H54 (cell line): ENCODE results near the gene E2F3.
"Not testable (repeated sequence)": the region's sequence is repeated elsewhere in the genome, so short reads cannot be mapped to it uniquely, and the experiment has no call there.

Experiments
- DNase-seq: peaks from one replicate; pipeline ENCODE4 v3.0.0; 2011; ENCODE audit warnings: low spot score, mixed read lengths; ENCODE audit not compliant: insufficient read length
- FAIRE-seq: peaks from 3 replicates; lab custom pipeline; 2011; peaks lifted over from hg19 to GRCh38; lab: Jason Lieb, UNC
- POLR2A ChIP-seq: IDR thresholded peaks from 2 replicates; pipeline ENCODE4 v1.6.1; 2011; ENCODE audit warnings: low read depth, mild to moderate bottlenecking, low read length

Gene E2F3

GRCh38 chr6:20477485-20477884, 75.8 kb downstream of the E2F3 start:
- no peak for DNase-seq
- no peak for FAIRE-seq

DNA sequence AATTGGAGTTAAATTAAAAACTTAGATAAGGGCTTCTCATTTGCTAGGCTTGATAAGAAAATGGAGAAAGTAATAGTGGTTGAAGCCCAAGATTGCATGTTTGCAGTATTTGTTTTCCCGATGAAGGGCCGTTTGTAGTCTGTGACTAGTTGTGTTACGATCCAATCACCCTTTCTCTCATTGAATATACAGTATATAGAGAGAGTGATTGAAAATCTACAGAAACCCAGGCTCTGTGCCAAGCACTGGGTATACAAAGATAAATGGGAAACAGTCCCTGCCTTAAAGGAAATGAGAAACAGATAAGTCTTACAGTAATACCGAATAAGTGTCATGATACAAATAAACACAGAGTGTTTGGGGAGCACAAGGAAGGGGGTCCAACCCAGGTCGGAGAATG, 77.4 kb downstream of the E2F3 start:
- DNase-seq = no peak
- no peak for FAIRE-seq
- TF ChIP-seq POLR2A = no peak

More at GRCh38 chr6:20477485-20477884, 75.8 kb downstream of the E2F3 start:
- no peak for TF ChIP-seq POLR2A

GRCh38 chr6:20479526-20479925, 77.8 kb downstream of the E2F3 start:
- no peak for TF ChIP-seq POLR2A
- FAIRE-seq (no peak), DNase-seq (no peak)

- no peak for TF ChIP-seq POLR2A
- FAIRE-seq (no peak), DNase-seq (no peak)
Observed at GRCh38 chr6:20481281-20481680, 79.6 kb downstream of the E2F3 start.

DNA sequence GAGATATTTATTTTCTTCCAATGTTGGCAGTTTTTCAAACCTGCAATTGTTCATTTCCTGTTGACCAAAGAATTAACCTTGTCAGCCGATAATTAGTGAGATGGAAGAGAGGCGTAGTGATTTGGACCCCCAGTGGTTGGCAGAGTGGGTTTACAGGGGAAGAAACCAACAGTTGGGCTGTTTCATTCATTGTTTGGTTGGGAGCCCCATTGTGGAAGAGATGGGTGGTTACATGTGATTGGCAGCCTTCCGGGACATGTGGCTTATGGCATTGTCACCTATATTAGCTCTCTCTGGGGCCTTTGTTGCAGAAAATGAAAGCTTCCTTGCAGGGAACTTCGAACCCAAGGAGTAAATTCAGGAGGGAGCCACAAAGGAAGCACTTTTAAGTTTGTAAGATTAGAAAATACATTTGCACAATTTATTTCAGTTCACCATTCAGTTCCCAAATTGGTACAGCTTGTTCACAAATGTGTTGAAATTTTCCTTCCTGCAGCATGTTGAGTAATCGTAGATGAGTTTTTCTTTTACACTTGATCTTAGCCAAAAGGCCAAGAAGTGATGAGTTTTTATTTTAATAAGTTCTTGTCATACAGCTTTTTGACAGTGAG, 82.3 kb downstream of the E2F3 start:
- DNase-seq (no peak), FAIRE-seq (no peak)
- no peak for TF ChIP-seq POLR2A

- DNase-seq (no peak), FAIRE-seq (peak; percentile 53)
- no peak for TF ChIP-seq POLR2A
Observed at GRCh38 chr6:20486641-20487040, 85.0 kb downstream of the E2F3 start.

DNA sequence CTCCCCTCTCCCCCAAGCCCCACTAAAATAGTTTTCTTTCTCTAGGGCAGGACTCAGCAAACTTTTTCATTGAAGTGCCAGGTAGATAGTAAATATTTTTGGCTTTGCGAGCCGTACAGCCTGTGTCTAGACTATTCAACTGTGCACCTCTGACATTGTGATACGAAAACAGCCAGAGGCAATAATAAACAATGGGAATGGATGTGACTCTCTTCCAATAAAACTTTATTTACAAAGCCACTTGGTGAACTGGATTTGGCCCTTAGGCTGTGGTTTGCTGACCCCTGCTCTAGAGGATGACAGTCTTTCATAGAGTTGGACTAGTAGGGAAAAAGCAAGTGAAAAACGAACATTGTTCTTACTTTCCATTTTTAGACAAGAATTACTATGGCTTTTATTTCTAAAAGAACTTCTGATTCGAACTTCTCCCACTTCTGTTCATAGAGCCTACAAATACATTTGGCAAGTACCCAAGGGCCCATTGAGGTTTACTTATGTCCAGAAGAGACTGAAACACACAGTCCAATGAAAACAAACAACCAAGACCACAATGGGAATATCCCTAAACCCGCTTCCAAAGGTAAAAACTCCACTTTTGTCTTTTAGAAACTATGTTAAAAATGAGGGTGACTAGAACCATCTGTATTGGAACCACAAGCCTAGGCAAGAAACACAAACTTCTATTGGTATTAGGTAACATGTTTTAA, 86.1 kb downstream of the E2F3 start:
- FAIRE-seq (no peak), DNase-seq (no peak)
- TF ChIP-seq POLR2A = no peak

GRCh38 chr6:20490591-20490990, 88.9 kb downstream of the E2F3 start:
- no peak for TF ChIP-seq POLR2A
- FAIRE-seq (peak; percentile 6), DNase-seq (no peak)

GRCh38 chr6:20492099-20492498, 90.4 kb downstream of the E2F3 start:
- TF ChIP-seq POLR2A = no peak
- no peak for FAIRE-seq
- no peak for DNase-seq

DNA sequence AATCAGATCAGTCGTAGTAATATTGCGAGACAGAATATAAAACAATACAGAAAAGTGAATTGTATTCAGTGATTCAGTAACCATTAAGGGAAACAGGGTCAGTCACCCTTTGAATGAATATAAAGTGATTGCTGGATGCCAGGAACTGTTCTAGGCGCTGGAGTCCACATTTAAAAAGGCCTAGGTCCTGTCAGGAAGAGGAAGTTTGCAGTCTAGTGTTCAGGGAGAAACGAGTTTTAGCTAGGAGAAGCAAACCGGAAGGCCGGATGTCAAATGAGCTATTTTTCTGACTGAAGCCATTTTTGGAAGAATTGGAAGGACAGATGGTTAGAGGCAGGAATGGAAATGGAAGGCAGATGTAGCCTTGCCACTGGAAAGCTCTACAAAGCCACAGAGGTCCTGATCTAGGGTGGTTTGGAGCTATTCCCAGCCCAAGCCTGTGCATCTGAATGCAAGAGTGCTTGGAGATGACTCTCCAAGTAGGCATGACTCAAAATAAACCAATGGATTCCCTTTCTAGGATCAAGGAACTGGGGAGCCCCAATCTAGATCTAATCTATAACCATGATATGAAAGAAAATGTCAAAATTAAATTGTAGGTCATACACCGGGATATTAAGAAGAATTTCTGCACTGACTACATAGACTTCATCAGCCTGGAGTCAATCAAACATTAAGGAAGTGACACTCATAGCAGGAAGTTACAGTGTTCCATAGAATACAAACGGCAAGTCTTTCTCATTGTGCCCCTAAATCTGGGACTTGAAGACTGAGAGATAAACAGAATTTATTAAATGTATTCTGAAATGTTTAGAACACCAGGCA, 95.7 kb downstream of the E2F3 start:
- DNase-seq = no peak
- no peak for FAIRE-seq
- TF ChIP-seq POLR2A = no peak

- FAIRE-seq (no peak), DNase-seq (no peak)
- TF ChIP-seq POLR2A = no peak
Observed at GRCh38 chr6:20498041-20498385, 96.3 kb downstream of the E2F3 start.

- no peak for DNase-seq
- FAIRE-seq = no peak
- TF ChIP-seq POLR2A = no peak
Observed at GRCh38 chr6:20509212-20509611, 107.5 kb downstream of the E2F3 start.

DNA sequence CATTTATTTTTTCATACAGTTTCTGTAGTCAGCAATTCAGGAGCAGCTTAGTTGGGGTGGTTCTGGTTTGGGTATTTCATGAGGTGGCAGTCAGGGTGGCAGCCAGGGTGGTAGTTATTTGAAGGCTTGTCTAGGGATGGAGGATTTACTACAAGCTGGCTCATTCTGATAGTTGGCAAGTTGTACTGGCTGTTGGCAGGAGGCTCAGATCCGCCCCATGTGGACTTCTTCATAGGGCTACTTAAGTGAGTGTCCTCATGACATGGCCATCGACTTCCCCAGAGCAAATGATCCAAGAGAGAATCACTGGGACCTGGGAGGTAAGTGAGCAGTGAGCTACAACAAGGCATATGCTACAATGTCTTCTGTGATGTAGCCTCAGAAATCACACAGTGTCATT, 110.2 kb downstream of the E2F3 start:
- no peak for TF ChIP-seq POLR2A
- DNase-seq (no peak), FAIRE-seq (no peak)

DNA sequence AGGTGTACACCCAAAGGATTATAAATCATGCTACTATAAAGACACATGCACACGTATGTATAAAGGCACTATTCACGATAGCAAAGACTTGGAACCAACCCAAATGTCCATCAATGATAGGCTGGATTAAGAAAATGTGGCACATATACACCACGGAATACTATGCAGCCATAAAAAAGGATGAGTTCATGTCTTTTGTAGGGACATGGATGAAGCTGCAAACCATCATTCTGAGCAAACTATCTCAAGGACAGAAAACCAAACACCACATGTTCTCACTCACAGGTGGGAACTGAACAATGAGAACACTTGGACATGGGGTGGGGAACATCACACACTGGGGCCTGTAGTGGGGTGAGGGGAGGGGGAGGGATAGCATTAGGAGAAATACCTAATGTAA, 123.5 kb downstream of the E2F3 start:
- not testable (repeated sequence) for DNase-seq, FAIRE-seq

DNA sequence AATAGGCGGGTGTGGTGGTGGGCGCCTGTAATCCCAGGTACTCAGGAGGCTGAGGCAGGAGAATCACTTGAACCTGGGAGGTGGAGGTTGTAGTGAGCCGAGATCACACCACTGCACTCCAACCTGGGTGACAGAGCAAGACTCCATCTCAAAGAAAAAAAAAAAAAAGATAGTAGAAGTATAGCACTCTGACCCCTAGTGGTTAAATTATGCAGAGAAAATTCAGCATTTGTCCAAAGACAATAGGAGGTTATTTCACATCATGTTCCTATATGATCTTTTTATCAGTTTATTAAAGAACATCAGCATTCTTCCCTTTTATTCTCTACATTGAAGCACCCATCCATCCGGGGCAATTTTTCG, 127.4 kb downstream of the E2F3 start:
- DNase-seq = not testable (repeated sequence)

More for the DNA sequence above, 127.4 kb downstream of the E2F3 start:
- not testable (repeated sequence) for FAIRE-seq
